ENCODE data around the gene FOXA2. TPM values are rescaled to one million over a fixed set of nuclear protein-coding genes. Genes with fewer than 3 reads are reported as not detected.
"Not testable (repeated sequence)": the region's sequence is repeated elsewhere in the genome, so short reads cannot be mapped to it uniquely, and the experiment has no call there.

Gene FOXA2
- total RNA-seq, 2 experiments from 2014 or later, result not detected

- H3K27me3 Mint-ChIP-seq, H3K36me3 Mint-ChIP-seq, H3K4me1 Mint-ChIP-seq, H3K9me3 Mint-ChIP-seq, DNase-seq, H3K4me3 Mint-ChIP-seq, H3K27ac Mint-ChIP-seq: not testable (repeated sequence)
Observed at GRCh38 chr20:22599258-22599657, 14.9 kb upstream of the FOXA2 start.

DNA sequence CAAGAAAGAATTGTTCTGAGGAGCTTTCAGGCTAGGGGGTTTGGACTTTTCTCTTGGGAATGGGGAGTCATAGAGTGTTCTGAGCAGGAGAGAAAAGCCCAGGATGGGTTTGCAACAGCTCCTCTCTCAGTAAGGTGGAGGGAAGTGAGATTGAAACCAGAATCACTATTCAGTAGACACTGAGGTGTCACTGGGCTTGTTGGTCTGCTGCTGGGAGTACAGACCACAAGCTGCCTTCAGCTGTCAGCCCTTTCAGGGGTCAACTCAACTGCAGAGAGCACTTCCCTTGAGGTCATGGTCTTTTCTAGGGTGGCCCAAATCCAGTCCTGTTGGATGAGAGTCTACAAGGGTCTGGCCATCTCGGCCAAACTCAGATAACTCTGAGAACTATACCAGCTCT is 12.9 kb upstream of the FOXA2 start:
- Mint-ChIP-seq H3K27me3 (peaks cover 5% of the 10 kb centered on the region), H3K36me3 (no peaks in the 10 kb centered on the region), H3K4me1 (no peaks in the 10 kb centered on the region), H3K9me3 (no peaks in the 10 kb centered on the region), H3K27ac (no peak overlapping the region), H3K4me3 (no peak overlapping the region)
- DNase-seq, result no peak

GRCh38 chr20:22590662-22591061 is 6.3 kb upstream of the FOXA2 start:
- Mint-ChIP-seq H3K4me3 (no peak overlapping the region), H3K4me1 (no peaks in the 10 kb centered on the region), H3K27me3 (peaks cover 47% of the 10 kb centered on the region), H3K27ac (no peak overlapping the region), H3K9me3 (no peaks in the 10 kb centered on the region), H3K36me3 (no peaks in the 10 kb centered on the region)
- no peak for DNase-seq

- Mint-ChIP-seq H3K4me1 (no peaks in the 10 kb centered on the region), H3K36me3 (no peaks in the 10 kb centered on the region), H3K4me3 (no peak overlapping the region), H3K27ac (no peak overlapping the region), H3K9me3 (no peaks in the 10 kb centered on the region), H3K27me3 (peaks cover 76% of the 10 kb centered on the region)
- no peak for DNase-seq
Observed at GRCh38 chr20:22586645-22587310, 2.4 kb upstream of the FOXA2 start.

GRCh38 chr20:22585786-22586493 is 1.6 kb upstream of the FOXA2 start:
- Mint-ChIP-seq H3K4me3 (no peak overlapping the region), H3K36me3 (no peaks in the 10 kb centered on the region), H3K9me3 (no peaks in the 10 kb centered on the region), H3K27ac (no peak overlapping the region), H3K4me1 (no peaks in the 10 kb centered on the region), H3K27me3 (peaks cover 82% of the 10 kb centered on the region)
- DNase-seq, result no peak

DNA sequence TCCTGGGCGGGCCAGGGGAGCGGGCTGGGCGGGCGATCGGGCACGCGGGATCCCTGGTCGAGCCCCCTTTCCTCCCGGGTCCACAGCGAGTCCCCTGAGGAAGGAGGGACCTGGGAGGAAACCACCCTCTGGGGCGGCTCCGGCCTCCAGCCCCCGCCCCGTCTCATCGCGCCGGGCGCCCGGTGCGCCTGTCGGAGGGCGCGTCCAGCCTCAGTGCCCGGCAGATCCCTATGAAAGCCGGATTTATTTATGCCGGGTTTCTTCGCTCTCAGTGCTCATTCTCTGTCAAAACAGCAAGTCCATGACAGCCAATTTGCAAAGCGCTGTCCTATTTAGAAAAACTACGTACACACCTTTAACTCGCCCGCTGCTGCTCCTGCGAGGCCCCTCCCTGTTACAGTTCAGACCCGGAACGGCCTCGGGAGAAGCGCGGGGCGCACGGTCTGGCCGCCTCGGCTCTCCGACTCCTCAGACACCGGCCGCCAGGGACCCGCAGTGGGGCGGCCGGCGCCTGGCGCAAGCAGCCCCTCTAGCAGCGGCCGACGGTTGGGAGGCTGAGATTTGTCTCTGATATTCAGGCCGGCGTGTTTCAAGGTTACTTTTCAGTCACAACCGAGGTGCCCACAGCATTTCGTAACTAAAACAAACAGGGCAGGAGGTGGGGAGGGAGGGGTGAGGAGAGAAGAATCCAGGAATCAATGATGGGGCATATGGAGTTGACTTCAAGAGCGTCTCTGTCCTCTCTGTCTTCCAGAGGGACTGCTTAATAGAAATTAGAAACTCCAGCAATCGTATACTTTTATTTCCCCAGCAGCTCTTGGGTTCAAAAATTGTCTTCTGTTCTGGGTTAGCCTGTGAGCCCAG is 782 bp upstream of the FOXA2 start:
- Mint-ChIP-seq H3K4me3 (no peak overlapping the region), H3K36me3 (no peaks in the 10 kb centered on the region)

GRCh38 chr20:22583773-22584521 is 425 bp downstream of the FOXA2 start:
- Mint-ChIP-seq H3K27ac (no peak overlapping the region), H3K4me3 (no peak overlapping the region), H3K27me3 (peaks cover 84% of the 10 kb centered on the region), H3K4me1 (no peaks in the 10 kb centered on the region), H3K36me3 (no peaks in the 10 kb centered on the region), H3K9me3 (no peaks in the 10 kb centered on the region)
- DNase-seq, result no peak

More for the DNA sequence above, 782 bp upstream of the FOXA2 start:
- Mint-ChIP-seq H3K9me3 (no peaks in the 10 kb centered on the region), H3K27me3 (peaks cover 84% of the 10 kb centered on the region), H3K27ac (no peak overlapping the region), H3K4me1 (no peaks in the 10 kb centered on the region)
- DNase-seq, result no peak

GRCh38 chr20:22582964-22583772 is 1.2 kb downstream of the FOXA2 start:
- no peak for DNase-seq
- Mint-ChIP-seq H3K27me3 (peaks cover 86% of the 10 kb centered on the region), H3K4me3 (no peak overlapping the region), H3K27ac (no peak overlapping the region), H3K9me3 (peaks cover 3% of the 10 kb centered on the region), H3K36me3 (peaks cover 2% of the 10 kb centered on the region), H3K4me1 (peaks cover 2% of the 10 kb centered on the region)

GRCh38 chr20:22582386-22582963 is 1.9 kb downstream of the FOXA2 start:
- peaks cover 3% of the 10 kb centered on the region for H3K9me3 Mint-ChIP-seq

GRCh38 chr20:22581437-22582385 is 2.7 kb downstream of the FOXA2 start:
- H3K27ac Mint-ChIP-seq, result no peak overlapping the region
- H3K36me3 Mint-ChIP-seq, result peaks cover 2% of the 10 kb centered on the region
- peaks cover 2% of the 10 kb centered on the region for H3K4me1 Mint-ChIP-seq
- peaks cover 3% of the 10 kb centered on the region for H3K9me3 Mint-ChIP-seq
- H3K4me3 Mint-ChIP-seq, result no peak overlapping the region
- H3K27me3 Mint-ChIP-seq, result peaks cover 87% of the 10 kb centered on the region
- no peak for DNase-seq

More at GRCh38 chr20:22582386-22582963, 1.9 kb downstream of the FOXA2 start:
- Mint-ChIP-seq H3K36me3 (peaks cover 2% of the 10 kb centered on the region), H3K27ac (no peak overlapping the region), H3K4me1 (peaks cover 2% of the 10 kb centered on the region), H3K4me3 (no peak overlapping the region), H3K27me3 (peaks cover 87% of the 10 kb centered on the region)
- DNase-seq, result no peak

DNA sequence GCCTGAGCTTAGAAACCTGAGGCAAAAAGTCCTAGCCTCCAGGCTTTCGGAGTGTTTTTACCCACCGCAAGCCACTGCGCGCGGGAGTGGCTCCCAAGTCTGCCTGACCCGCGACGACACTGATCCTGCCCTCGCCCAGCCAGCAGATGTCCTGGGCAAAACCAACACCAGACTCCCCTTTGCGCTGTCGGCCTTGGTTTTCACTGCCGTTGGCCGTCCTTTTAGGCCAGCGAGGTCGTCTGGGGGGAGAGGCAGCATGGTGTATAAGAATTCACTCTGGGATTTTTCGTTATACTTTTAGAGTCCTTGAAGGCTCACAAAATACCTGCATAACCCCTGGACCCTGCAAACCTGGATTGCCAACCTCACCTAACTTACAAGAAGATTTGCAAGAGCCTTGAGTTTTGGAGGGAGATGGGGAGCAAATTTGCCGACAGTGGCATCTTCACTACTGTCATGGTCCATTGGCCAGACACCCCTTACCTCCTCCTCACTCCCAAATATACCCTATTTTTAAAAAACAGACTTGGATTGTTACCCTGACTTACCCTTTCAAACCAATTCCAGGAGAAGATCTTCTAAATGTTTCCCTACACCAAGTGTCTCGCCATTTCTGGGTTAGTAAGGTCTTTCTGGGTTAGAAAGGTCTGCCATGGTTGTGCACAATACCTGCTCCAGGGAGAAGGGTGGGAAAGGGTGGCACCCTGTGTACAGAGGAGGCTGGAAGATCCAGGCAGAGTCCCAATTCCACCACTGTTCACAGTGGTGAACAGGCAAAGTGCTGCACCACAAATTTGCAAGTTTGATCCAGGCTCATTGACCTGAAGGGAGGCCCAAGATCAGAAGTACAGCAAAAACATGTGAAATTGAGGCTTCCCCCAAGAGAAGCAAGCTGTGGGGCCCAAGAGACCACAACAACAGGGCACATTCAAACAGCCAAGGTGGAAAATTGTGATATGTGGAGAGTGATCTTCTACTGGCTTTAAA is 4.4 kb downstream of the FOXA2 start:
- DNase-seq, result no peak
- Mint-ChIP-seq H3K27ac (no peak overlapping the region), H3K27me3 (peaks cover 90% of the 10 kb centered on the region), H3K36me3 (peaks cover 2% of the 10 kb centered on the region), H3K9me3 (peaks cover 3% of the 10 kb centered on the region), H3K4me1 (peaks cover 2% of the 10 kb centered on the region), H3K4me3 (no peak overlapping the region)

DNA sequence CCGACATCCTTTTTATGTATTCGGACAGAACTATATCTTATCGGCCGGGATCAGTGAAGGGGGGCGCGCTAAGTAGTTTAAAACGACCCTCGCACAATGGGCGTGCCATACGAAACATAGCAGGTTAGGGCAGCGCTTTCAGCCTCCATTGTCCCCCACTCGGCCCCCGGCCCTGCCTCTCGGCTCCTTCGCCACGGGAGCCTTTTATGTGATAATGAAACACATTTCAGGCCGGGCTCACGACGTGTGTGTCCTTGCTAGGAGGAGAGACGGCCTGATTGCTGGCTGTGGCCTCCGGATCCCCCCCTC is 5.3 kb downstream of the FOXA2 start:
- Mint-ChIP-seq H3K9me3 (peaks cover 3% of the 10 kb centered on the region), H3K27me3 (peaks cover 95% of the 10 kb centered on the region), H3K36me3 (peaks cover 2% of the 10 kb centered on the region), H3K27ac (no peak overlapping the region), H3K4me3 (no peak overlapping the region), H3K4me1 (peaks cover 2% of the 10 kb centered on the region)
- DNase-seq, result no peak

Data from activated naive CD8-positive, alpha-beta T cell treated with anti-CD3 and anti-CD28 coated beads for 36 hours (primary cell).